IPS-18a (cell line): Measurements from ENCODE around the gene CUX1.
"Not testable (repeated sequence)": the region's sequence is repeated elsewhere in the genome, so short reads cannot be mapped to it uniquely, and the experiment has no call there.

ENCODE experiments used
- H3K27ac ChIP-seq: one replicate; pipeline ENCODE4 v1.5.1; 2013; ENCODE audit warnings: low read length
- H3K27me3 ChIP-seq: one replicate; pipeline ENCODE4 v1.6.1; 2013; ENCODE audit warnings: mild to moderate bottlenecking, low read length; ENCODE audit not compliant: control insufficient read depth, insufficient read depth
- H3K36me3 ChIP-seq: one replicate; pipeline ENCODE4 v1.6.1; 2013; ENCODE audit warnings: low read depth, low read length; ENCODE audit not compliant: control insufficient read depth
- H3K4me1 ChIP-seq: one replicate; pipeline ENCODE4 v1.6.1; 2013; ENCODE audit warnings: low read depth, low read length; ENCODE audit not compliant: control insufficient read depth
- H3K4me3 ChIP-seq: one replicate; pipeline ENCODE4 v1.5.1; 2013; ENCODE audit warnings: low read length
- H3K9ac ChIP-seq: one replicate; pipeline ENCODE4 v1.6.1; 2013; ENCODE audit warnings: mild to moderate bottlenecking, low read length, moderate library complexity
- H3K9me3 ChIP-seq: one replicate; pipeline ENCODE4 v1.6.1; 2013; ENCODE audit warnings: low read depth, low read length; ENCODE audit not compliant: control insufficient read depth

Gene CUX1

DNA sequence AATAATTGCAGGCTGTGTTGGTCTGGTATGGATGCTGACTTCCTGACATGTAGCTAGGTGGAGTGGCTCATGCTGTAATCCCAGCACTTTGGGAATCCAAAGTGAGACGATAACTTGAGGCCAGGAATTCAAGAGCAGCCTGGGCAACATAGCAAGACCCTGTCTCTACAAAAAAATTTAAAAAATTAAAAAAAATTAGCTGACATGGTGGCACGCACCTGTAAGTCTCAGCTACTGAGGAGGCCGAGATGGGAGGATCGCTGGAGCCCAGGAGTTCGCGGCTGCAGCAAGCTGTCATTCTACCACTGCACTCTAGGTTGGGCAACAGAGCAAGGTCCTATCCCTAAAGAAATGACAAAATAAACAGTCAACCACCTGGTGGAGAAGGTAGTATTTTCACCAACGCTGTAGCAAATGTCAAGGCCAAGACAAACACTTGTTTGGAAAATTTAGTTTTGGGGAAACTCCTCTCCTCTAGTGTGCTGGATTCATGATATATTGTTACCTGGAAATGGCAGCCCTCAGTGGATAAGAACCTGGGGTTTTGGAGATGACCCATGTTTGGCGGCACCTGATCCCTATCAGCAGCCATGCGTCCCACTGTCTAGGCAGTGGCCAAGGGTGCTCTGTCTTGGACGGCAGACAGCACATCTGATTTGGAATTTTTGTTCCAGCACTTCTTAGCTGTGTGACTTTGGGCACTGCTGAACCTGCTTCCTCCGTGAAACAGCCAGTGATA is 29.5 kb downstream of the CUX1 start:
- peaks cover 5% of the 10 kb centered on the region for H3K9me3 ChIP-seq
- peaks cover 9% of the 10 kb centered on the region for H3K4me1 ChIP-seq
- H3K36me3 ChIP-seq: no peaks in the 10 kb centered on the region
- no peak overlapping the region for H3K27ac ChIP-seq
- H3K9ac ChIP-seq: no peak overlapping the region
- H3K27me3 ChIP-seq: no peaks in the 10 kb centered on the region
- no peak overlapping the region for H3K4me3 ChIP-seq

DNA sequence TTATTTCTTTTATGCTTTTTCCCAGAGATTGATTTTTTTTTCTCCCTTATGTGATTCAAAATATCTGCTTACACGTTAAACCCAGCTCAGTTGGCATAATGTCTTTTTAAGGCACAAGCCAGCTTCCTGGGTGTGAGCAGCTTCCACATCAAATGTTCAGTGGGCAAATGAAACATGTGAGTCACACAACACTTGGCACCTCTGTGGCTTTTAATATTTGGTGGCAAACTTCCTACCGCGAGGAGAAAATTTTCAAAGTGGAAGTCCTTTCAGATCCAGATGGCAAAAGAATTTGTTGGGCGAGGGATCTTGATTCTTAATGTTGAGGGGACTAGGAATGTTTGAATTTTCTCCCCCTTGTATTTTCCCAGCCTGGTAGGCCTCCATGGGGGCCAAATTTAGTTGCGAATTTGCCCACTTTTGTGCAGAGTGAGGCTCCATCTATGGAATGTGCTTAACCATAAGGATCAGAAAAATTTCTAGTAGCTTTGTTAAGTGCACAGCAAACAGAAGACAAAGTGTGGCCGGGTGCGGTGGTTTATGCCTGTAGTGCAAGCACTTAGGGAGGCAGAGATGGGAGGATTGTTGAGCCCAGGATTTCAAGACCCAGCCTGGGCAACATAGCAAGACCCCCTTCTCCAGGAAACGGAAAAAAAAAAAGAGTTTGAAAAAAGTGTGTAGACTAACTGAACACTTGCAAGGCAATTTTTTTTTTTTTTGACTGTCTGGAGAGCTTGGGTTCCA is 31.0 kb downstream of the CUX1 start:
- no peak overlapping the region for H3K4me3 ChIP-seq
- H3K27ac ChIP-seq: no peak overlapping the region
- H3K27me3 ChIP-seq: no peaks in the 10 kb centered on the region
- H3K36me3 ChIP-seq: no peaks in the 10 kb centered on the region
- H3K4me1 ChIP-seq: peaks cover 9% of the 10 kb centered on the region
- H3K9me3 ChIP-seq: peaks cover 5% of the 10 kb centered on the region
- no peak overlapping the region for H3K9ac ChIP-seq

- H3K9me3 ChIP-seq, H3K4me1 ChIP-seq, H3K36me3 ChIP-seq, H3K27ac ChIP-seq, H3K27me3 ChIP-seq, H3K4me3 ChIP-seq, H3K9ac ChIP-seq: not testable (repeated sequence)
Measured at GRCh38 chr7:101849314-101849713, 31.9 kb downstream of the CUX1 start.

DNA sequence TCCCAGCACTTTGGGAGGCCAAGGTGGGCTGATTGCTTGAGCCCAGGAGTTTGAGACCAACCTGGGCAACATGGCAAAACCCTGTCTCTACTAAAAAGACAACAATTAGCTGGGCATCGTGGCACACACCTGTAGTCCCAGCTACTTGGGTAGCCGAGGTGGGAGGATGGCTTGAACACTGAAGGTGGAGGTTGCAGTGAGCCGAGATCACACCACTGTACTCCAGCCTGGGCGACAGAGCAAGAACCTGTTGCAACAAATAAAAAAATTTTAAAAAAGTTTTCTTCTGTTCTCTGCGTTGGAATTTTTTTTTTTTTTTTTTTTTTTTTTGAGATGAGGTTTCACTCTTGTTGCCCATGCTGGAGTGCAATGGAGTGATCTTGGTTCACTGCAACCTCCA is 34.9 kb downstream of the CUX1 start:
- not testable (repeated sequence) for H3K9me3 ChIP-seq, H3K9ac ChIP-seq

GRCh38 chr7:101853684-101854083 is 36.3 kb downstream of the CUX1 start:
- no peak overlapping the region for H3K9ac ChIP-seq
- H3K9me3 ChIP-seq: no peaks in the 10 kb centered on the region
- H3K4me1 ChIP-seq: peaks cover 11% of the 10 kb centered on the region
- no peaks in the 10 kb centered on the region for H3K36me3 ChIP-seq
- no peak overlapping the region for H3K4me3 ChIP-seq
- no peaks in the 10 kb centered on the region for H3K27me3 ChIP-seq
- no peak overlapping the region for H3K27ac ChIP-seq

More for the DNA sequence above, 34.9 kb downstream of the CUX1 start:
- H3K36me3 ChIP-seq, H3K27me3 ChIP-seq, H3K4me3 ChIP-seq, H3K27ac ChIP-seq: not testable (repeated sequence)
- H3K4me1 ChIP-seq: peaks cover 11% of the 10 kb centered on the region

GRCh38 chr7:101854084-101854865 is 36.8 kb downstream of the CUX1 start:
- H3K9me3 ChIP-seq: no peaks in the 10 kb centered on the region
- no peak overlapping the region for H3K9ac ChIP-seq
- no peaks in the 10 kb centered on the region for H3K36me3 ChIP-seq
- H3K4me3 ChIP-seq: no peak overlapping the region
- no peaks in the 10 kb centered on the region for H3K27me3 ChIP-seq
- peaks cover 17% of the 10 kb centered on the region for H3K4me1 ChIP-seq
- H3K27ac ChIP-seq: no peak overlapping the region

- no peak overlapping the region for H3K27ac ChIP-seq
- no peaks in the 10 kb centered on the region for H3K36me3 ChIP-seq
- H3K27me3 ChIP-seq: no peaks in the 10 kb centered on the region
- H3K4me1 ChIP-seq: peaks cover 37% of the 10 kb centered on the region
- no peak overlapping the region for H3K4me3 ChIP-seq
- H3K9ac ChIP-seq: no peak overlapping the region
- H3K9me3 ChIP-seq: no peaks in the 10 kb centered on the region
Measured at GRCh38 chr7:101856473-101857357, 39.3 kb downstream of the CUX1 start.

DNA sequence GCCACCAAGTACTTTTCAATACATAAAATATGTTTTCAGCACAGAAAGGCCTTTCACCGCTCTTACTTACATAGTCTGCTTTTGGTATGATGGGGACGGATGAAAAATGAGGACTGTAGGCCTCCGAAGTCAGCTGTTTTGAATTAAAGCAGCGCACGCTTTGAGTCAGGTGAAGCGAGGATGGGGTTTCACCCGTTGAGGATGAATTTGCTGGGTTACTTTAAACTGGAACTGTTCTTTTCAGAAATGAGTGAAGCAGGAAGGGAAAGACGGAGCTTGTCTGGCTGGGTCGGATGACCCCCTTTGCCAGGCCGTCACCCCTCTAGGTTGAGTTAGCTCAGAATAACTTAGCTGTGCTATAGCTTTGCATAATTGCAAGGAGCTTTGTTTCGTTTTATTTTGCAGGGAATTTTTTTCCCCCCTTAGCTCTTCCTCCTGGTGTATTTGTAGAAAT is 40.0 kb downstream of the CUX1 start:
- H3K36me3 ChIP-seq: no peaks in the 10 kb centered on the region
- H3K27ac ChIP-seq: no peak overlapping the region
- H3K9me3 ChIP-seq: no peaks in the 10 kb centered on the region
- H3K4me3 ChIP-seq: no peak overlapping the region
- no peak overlapping the region for H3K9ac ChIP-seq
- H3K27me3 ChIP-seq: no peaks in the 10 kb centered on the region
- peaks cover 42% of the 10 kb centered on the region for H3K4me1 ChIP-seq

GRCh38 chr7:101858437-101859385 is 41.3 kb downstream of the CUX1 start:
- H3K9ac ChIP-seq: no peak overlapping the region
- no peaks in the 10 kb centered on the region for H3K27me3 ChIP-seq
- no peaks in the 10 kb centered on the region for H3K9me3 ChIP-seq
- peaks cover 48% of the 10 kb centered on the region for H3K4me1 ChIP-seq
- H3K36me3 ChIP-seq: no peaks in the 10 kb centered on the region
- no peak overlapping the region for H3K27ac ChIP-seq
- no peak overlapping the region for H3K4me3 ChIP-seq

GRCh38 chr7:101859411-101860106 is 42.1 kb downstream of the CUX1 start:
- H3K36me3 ChIP-seq: no peaks in the 10 kb centered on the region

More at GRCh38 chr7:101859411-101860106, 42.1 kb downstream of the CUX1 start:
- Histone ChIP-seq H3K27me3 (no peaks in the 10 kb centered on the region), H3K27ac (no peak overlapping the region), H3K9ac (no peak overlapping the region), H3K9me3 (no peaks in the 10 kb centered on the region), H3K4me1 (peaks cover 48% of the 10 kb centered on the region), H3K4me3 (no peak overlapping the region)
